Pancreas (tissue), 10 donors: ENCODE data around the gene SLC25A25. TPM values are rescaled to one million over a fixed set of nuclear protein-coding genes. Genes with fewer than 3 reads are reported as not detected.

Source experiments
- ATAC-seq, 4 donors: fragments of 200-7000 bp; cut with Tn5 transposase; one replicate each; pipeline versions ENCODE4 v1.8.0 to v1.9.1; 2020; ENCODE audit warnings: mild to moderate bottlenecking in 4 of 4, moderate library complexity in 4 of 4
- DNase-seq, 6 donors: peaks; one replicate each; pipeline ENCODE4 v3.0.0-alpha.2; 2020
- FAIRE-seq: peaks from 2 replicates; lab custom pipeline; 2012; peaks lifted over from hg19 to GRCh38; lab: Jason Lieb, UNC
- H3K27ac ChIP-seq, 4 donors: fragments of 200-600 bp; sonication (generic); 1 replicate in 3 of 4; 2 replicates in 1 of 4; pipeline versions ENCODE4 v1.5.0 to v1.8.0; 2020
- H3K27me3 ChIP-seq, 4 donors: fragments of 200-600 bp; one replicate each; pipeline ENCODE4 v1.8.0; 2021
- H3K36me3 ChIP-seq, 3 donors: fragments of 200-600 bp; sonication (generic) in 1 of 3; one replicate each; pipeline versions ENCODE4 v1.5.0 to v1.8.0; 2020 to 2021
- H3K4me1 ChIP-seq, 3 donors: fragments of 200-600 bp; one replicate each; pipeline ENCODE4 v1.8.0; 2021
- H3K4me3 ChIP-seq, 4 donors: fragments of 200-600 bp; sonication (generic) in 2 of 4; one replicate each; pipeline versions ENCODE4 v1.5.0 to v1.8.0; 2020 to 2021
- H3K9me3 ChIP-seq, 4 donors: fragments of 200-600 bp; one replicate each; pipeline ENCODE4 v1.8.0; 2021
- WGBS, 2 donors: extraction: QIAGEN DNeasy Blood & Tissue Kit; methylation state at CpG; one replicate each; pipeline ENCODE4 v1.1.7; 2013; 5-methylcytosine and 5-hydroxymethylcytosine counted together
- intact Hi-C, 3 donors: fragments of 100-400 bp; cut with DNase I; formaldehyde crosslinking; loops; one replicate each; pipeline versions ENCODE4 v1.11.1 to v1.14.2; 2022
- polyA plus RNA-seq, 2 donors: library from polyadenylated mRNA; stranded (reverse); fragments of 200-250 nt; gene quantifications; one replicate each; pipeline ENCODE4 v1.2.3, GENCODE V29; 2013
- total RNA-seq, 6 donors: library from RNA; stranded (reverse); fragmentation: NEBNext Ultra II Directional in 4 of 6; extraction: Animal tissue kit (Norgen Biotek cat#: 25700) in 4 of 6; gene quantifications; one replicate each; pipeline versions ENCODE4 v1.2.1 to v1.2.4, GENCODE V29; 2021 to 2023
- TF ChIP-seq, protein P1 (sequence below), 4 donors: fragments of 200-600 bp; sonication (generic) in 3 of 4; IDR thresholded peaks; one replicate each; pipeline versions ENCODE4 v1.5.0 to v1.8.0; 2021; ENCODE audit warnings: antibody characterized with exemption in 4 of 4
- donor health status: healthy with polysubstance abuse.
- donor health status: DM: no; HTN: no; CAD: no; lungs with moderate emphysema.
- donor health status: DM: no; HTN: no; CAD: no.
- donor health status: control.
- donor health status: control.
- donor health status: Bipolar disorder and iron deficiency.
- donor health status: DM: yes; HTN: yes; CAD: no.
- donor health status: DM: no; HTN: no; CAD: no.
- donor health status: DM: no; HTN: no; CAD: no.
- donor health status: DM: yes; HTN: yes; CAD: no.

The SLC25A25 gene
- total and polyA plus RNA-seq, 8 donors, result 6.8 to 134 (median 43.1) TPM

DNA sequence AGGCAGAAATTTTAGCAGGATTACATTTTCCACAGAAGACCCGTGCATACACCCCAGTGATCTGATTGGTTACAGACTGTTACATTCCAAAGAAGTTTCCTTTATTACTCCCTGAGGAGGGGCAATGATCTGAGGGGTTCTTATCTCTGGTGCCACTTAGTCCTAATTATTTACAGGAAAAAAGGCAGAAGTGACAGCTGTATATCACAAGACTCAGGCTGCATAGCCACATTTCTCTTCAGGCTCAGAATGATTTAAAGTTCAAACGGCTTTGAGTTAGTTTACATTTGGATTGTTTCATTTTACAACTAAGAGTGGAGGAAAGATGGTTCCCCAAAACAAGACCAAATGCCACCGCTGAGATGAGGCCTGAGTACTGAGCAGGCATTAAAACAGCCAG lies 18.2 kb upstream of the SLC25A25 start:
- DNase-seq (no peak), ATAC-seq (no peak), FAIRE-seq (no peak)
- Histone ChIP-seq H3K4me3 (no peak overlapping the region), H3K4me1 (peaks cover 0 to 12% (median 0%) of the 10 kb centered on the region in 3 donors), H3K27me3 (no peaks in the 10 kb centered on the region), H3K36me3 (no peaks in the 10 kb centered on the region), H3K27ac (no peak overlapping the region), H3K9me3 (no peaks in the 10 kb centered on the region)
- intact Hi-C loops, result no loop called here
- WGBS, 2 donors, result 75 to 83% methylated on average over 3 of the region's 3 CpGs
- TF ChIP-seq, protein P1, sequence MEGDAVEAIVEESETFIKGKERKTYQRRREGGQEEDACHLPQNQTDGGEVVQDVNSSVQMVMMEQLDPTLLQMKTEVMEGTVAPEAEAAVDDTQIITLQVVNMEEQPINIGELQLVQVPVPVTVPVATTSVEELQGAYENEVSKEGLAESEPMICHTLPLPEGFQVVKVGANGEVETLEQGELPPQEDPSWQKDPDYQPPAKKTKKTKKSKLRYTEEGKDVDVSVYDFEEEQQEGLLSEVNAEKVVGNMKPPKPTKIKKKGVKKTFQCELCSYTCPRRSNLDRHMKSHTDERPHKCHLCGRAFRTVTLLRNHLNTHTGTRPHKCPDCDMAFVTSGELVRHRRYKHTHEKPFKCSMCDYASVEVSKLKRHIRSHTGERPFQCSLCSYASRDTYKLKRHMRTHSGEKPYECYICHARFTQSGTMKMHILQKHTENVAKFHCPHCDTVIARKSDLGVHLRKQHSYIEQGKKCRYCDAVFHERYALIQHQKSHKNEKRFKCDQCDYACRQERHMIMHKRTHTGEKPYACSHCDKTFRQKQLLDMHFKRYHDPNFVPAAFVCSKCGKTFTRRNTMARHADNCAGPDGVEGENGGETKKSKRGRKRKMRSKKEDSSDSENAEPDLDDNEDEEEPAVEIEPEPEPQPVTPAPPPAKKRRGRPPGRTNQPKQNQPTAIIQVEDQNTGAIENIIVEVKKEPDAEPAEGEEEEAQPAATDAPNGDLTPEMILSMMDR (IDR thresholded peaks at IDR 0.05), result no peak

DNA sequence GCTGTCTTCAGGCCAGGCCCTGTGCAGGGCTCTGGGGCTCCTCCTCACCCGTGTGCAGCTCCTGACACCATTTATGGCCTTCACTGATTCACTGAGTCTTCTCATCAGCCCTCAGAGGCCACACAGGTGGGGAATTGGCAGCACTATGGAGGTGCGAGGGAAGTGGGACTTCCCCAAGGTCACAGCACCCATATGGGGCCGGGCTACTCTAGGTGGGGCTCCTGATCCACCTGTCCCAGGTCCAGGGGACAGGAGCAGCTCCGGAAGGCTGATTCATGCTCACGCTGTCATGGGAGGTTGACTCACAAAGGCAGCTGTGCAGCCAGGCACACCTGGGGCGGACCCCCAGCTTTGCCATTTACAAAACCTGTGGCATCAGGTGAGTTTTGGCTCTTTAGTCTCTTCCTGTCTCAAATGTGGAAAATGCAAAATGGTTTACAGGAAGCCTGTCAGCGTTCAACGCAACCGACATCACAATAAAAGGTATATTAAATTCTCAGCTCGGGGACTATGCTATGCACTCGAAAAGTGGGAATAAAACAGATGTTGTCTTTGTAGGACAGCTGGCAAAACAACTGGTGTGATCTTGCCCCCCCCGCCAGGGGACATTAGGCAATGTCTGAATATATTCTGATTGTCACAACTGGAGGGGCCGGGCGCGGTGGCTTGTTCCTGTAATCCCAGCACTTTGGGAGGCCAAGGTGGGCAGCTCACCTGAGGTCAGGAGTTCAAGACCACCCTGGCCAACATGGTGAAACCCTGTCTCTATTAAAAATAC lies 15.9 kb upstream of the SLC25A25 start:
- TF ChIP-seq, protein P1 (IDR thresholded peaks at IDR 0.05), result no peak
- intact Hi-C loops, result no loop called here
- WGBS, 2 donors, result 71 to 75% methylated on average over 15 of the region's 15 CpGs
- Histone ChIP-seq H3K27me3 (no peaks in the 10 kb centered on the region), H3K9me3 (no peaks in the 10 kb centered on the region), H3K4me1 (peaks cover 13 to 30% (median 18%) of the 10 kb centered on the region in 3 donors), H3K4me3 (no peak overlapping the region), H3K36me3 (no peaks in the 10 kb centered on the region), H3K27ac (peak overlapping the region in 2 of 4 donors; percentile 16 to 44)
- DNase-seq, result peak; percentile 56 to 88 (median 63)
- no peak for FAIRE-seq
- ATAC-seq, result peak; percentile 40 to 69 (median 54)

DNA sequence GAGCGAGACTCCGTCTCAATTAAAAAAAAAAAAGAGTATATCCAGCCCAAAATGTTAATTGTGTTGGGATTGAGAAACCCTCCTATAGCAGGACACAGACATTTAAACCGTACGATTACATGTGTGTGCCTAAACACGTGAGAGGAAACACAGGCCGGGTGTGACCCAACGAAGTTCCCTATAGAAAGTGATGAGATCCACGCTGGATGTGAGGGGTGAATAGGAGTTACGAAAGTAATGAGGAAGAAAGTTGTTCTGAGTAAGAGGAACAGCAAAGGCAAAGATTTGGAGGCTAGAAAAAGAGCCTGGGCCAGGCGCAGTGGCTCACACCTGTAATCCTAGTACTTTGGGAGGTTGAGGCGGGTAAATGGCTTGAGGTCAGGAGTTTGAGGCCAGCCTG lies 14.5 kb upstream of the SLC25A25 start:
- no peak overlapping the region for H3K4me3 ChIP-seq
- no peaks in the 10 kb centered on the region for H3K27me3 ChIP-seq
- ATAC-seq, result peak in 2 of 4 donors; percentile 2 to 8
- intact Hi-C loops, result no loop called here
- no peak for DNase-seq
- no peaks in the 10 kb centered on the region for H3K9me3 ChIP-seq
- H3K36me3 ChIP-seq, result no peaks in the 10 kb centered on the region
- WGBS, 2 donors, result 88 to 94% methylated on average over 11 of the region's 11 CpGs
- TF ChIP-seq, protein P1 (IDR thresholded peaks at IDR 0.05), result no peak
- FAIRE-seq, result no peak
- H3K27ac ChIP-seq, result peak overlapping the region in 1 of 4 donors; percentile 15
- H3K4me1 ChIP-seq, result peaks cover 19 to 41% (median 31%) of the 10 kb centered on the region in 3 donors

DNA sequence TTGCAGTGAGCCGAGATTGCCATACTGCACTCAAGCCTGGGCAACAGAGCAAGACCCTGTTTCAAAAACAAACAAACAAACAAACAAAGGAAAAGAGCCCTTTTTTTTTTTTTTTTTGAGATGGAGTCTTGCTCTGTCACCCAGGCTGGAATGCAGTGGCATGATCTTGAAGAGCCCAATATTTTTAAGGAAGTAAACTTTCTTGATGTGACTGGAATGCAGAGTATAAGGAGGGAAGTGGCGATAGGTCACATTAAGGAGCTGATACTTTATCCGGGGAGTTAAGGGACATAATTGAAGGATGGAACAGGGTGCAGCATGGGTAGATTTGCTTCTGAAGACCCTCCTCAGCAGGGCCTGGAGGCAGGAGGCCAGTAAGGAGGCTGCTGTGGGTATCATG lies 13.9 kb upstream of the SLC25A25 start:
- Histone ChIP-seq H3K4me3 (no peak overlapping the region), H3K27ac (peak overlapping the region in 1 of 4 donors; percentile 15), H3K4me1 (peaks cover 19 to 41% (median 31%) of the 10 kb centered on the region in 3 donors), H3K27me3 (no peaks in the 10 kb centered on the region), H3K36me3 (no peaks in the 10 kb centered on the region), H3K9me3 (no peaks in the 10 kb centered on the region)
- FAIRE-seq (no peak), DNase-seq (no peak), ATAC-seq (no peak)
- intact Hi-C loops, result no loop called here
- TF ChIP-seq, protein P1 (IDR thresholded peaks at IDR 0.05), result no peak
- WGBS, 2 donors, result 87% methylated on average over 3 of the region's 3 CpGs
